CD14-positive monocyte (primary cell): ENCODE data around the gene RABL2A. TPM values are rescaled to one million over a fixed set of nuclear protein-coding genes. Genes with fewer than 3 reads are reported as not detected.
"Not testable (repeated sequence)": the region's sequence is repeated elsewhere in the genome, so short reads cannot be mapped to it uniquely, and the experiment has no call there.

Experiments used
- DNase-seq, 3 donors: peaks; one replicate each; pipeline ENCODE4 v3.0.0-alpha.2; 2011 to 2022
- H2AFZ ChIP-seq: 2 replicates; pipeline ENCODE4 v1.6.0; 2012; ENCODE audit warnings: mild to moderate bottlenecking, low read depth, low read length, inconsistent platforms; ENCODE audit not compliant: insufficient read depth, poor library complexity, severe bottlenecking
- H3K27ac ChIP-seq, 2 donors: 1 replicate in 1 of 2; 2 replicates in 1 of 2; pipeline ENCODE4 v1.5.1; 2012 to 2013; ENCODE audit warnings: low read length in 2 of 2, control low read depth in 1 of 2, inconsistent platforms in 1 of 2, low read depth in 1 of 2, mild to moderate bottlenecking in 1 of 2
- H3K27me3 ChIP-seq, 2 donors: one replicate each; pipeline versions ENCODE4 v1.6.0 to v1.6.1; 2011 to 2013; ENCODE audit warnings: low read length in 2 of 2; ENCODE audit not compliant: control insufficient read depth in 2 of 2, insufficient read depth in 2 of 2
- H3K36me3 ChIP-seq, 2 donors: replicated peaks in 1 of 2; 1 replicate in 1 of 2; 2 replicates in 1 of 2; pipeline versions ENCODE4 v1.5.1 to v1.6.1; 2012 to 2013; ENCODE audit warnings: low read length in 2 of 2, control low read depth in 1 of 2, inconsistent platforms in 1 of 2, mild to moderate bottlenecking in 1 of 2; ENCODE audit not compliant: insufficient read depth in 2 of 2, control insufficient read depth in 1 of 2
- H3K4me1 ChIP-seq, 2 donors: 1 replicate in 1 of 2; 2 replicates in 1 of 2; pipeline versions ENCODE4 v1.5.1 to v1.6.1; 2012 to 2013; ENCODE audit warnings: low read length in 2 of 2, control low read depth in 1 of 2, inconsistent platforms in 1 of 2, mild to moderate bottlenecking in 1 of 2, moderate library complexity in 1 of 2; ENCODE audit not compliant: insufficient read depth in 2 of 2, control insufficient read depth in 1 of 2
- H3K4me2 ChIP-seq: replicated peaks from 2 replicates; pipeline ENCODE3; 2012; ENCODE audit warnings: low read length, moderate library complexity, mild to moderate bottlenecking; ENCODE audit not compliant: poor library complexity, severe bottlenecking; ENCODE audit errors: extremely low read depth
- H3K4me3 ChIP-seq, 3 experiments: fragments of 200-600 bp in 1 of 3; sonication (generic) in 1 of 3; replicated peaks in 1 of 3; 1 replicate in 2 of 3; 2 replicates in 1 of 3; pipeline ENCODE4 v1.5.1; 2011 to 2013; ENCODE audit warnings: low read length in 3 of 3, mild to moderate bottlenecking in 3 of 3, control low read depth in 2 of 3, low read depth in 2 of 3, inconsistent platforms in 1 of 3, moderate library complexity in 1 of 3
- H3K79me2 ChIP-seq: 2 replicates; pipeline ENCODE4 v1.6.0; 2012; ENCODE audit warnings: mild to moderate bottlenecking, control low read depth, inconsistent platforms, low read length, moderate library complexity; ENCODE audit not compliant: insufficient read depth
- H3K9ac ChIP-seq: 2 replicates; pipeline ENCODE4 v1.6.0; 2017; ENCODE audit warnings: low read length, mild to moderate bottlenecking; ENCODE audit not compliant: insufficient read depth, poor library complexity, severe bottlenecking
- H3K9me3 ChIP-seq, 2 donors: replicated peaks in 1 of 2; 1 replicate in 1 of 2; 2 replicates in 1 of 2; pipeline versions ENCODE4 v1.5.1 to v1.6.1; 2012 to 2013; ENCODE audit warnings: low read length in 2 of 2, control low read depth in 1 of 2; ENCODE audit not compliant: control insufficient read depth in 1 of 2, insufficient read depth in 1 of 2
- H4K20me1 ChIP-seq: 2 replicates; pipeline ENCODE4 v1.6.0; 2012; ENCODE audit warnings: mild to moderate bottlenecking, low read length, control low read depth, moderate library complexity; ENCODE audit not compliant: insufficient read depth
- H3K27ac Mint-ChIP-seq, 7 donors: one replicate each; pipeline ENCODE4 v1.8.0; 2020; ENCODE audit warnings: mild to moderate bottlenecking in 7 of 7, mixed read lengths in 7 of 7, moderate library complexity in 6 of 7, inconsistent platforms in 2 of 7
- H3K27me3 Mint-ChIP-seq, 3 donors: one replicate each; pipeline ENCODE4 v1.8.0; 2021 to 2022; ENCODE audit warnings: low read depth in 3 of 3, mild to moderate bottlenecking in 3 of 3, mixed read lengths in 3 of 3, moderate library complexity in 3 of 3, inconsistent platforms in 1 of 3
- H3K36me3 Mint-ChIP-seq, 2 donors: one replicate each; pipeline ENCODE4 v1.8.0; 2020; ENCODE audit warnings: mixed read lengths in 2 of 2, inconsistent platforms in 1 of 2, mild to moderate bottlenecking in 1 of 2
- H3K4me1 Mint-ChIP-seq: one replicate; pipeline ENCODE4 v1.8.0; 2020; ENCODE audit warnings: mild to moderate bottlenecking, mixed read lengths
- H3K4me3 Mint-ChIP-seq, 2 donors: one replicate each; pipeline ENCODE4 v1.8.0; 2020; ENCODE audit warnings: mild to moderate bottlenecking in 2 of 2, mixed read lengths in 2 of 2, moderate library complexity in 1 of 2
- H3K9me3 Mint-ChIP-seq, 7 donors: one replicate each; pipeline ENCODE4 v1.8.0; 2020 to 2022; ENCODE audit warnings: mixed read lengths in 7 of 7, mild to moderate bottlenecking in 6 of 7, moderate library complexity in 6 of 7, inconsistent platforms in 2 of 7
- WGBS: methylation state at CpG from one replicate; pipeline ENCODE4 v1.1.5; 2013; ENCODE audit warnings: missing lambda C conversion rate; ENCODE audit not compliant: insufficient coverage; 5-methylcytosine and 5-hydroxymethylcytosine counted together
- intact Hi-C, 2 donors: fragments of 100-400 bp; cut with micrococcal nuclease; formaldehyde crosslinking; loops; one replicate each; pipeline versions ENCODE4 v1.15.0 to v1.15.1; 2023
- polyA plus RNA-seq, 3 donors: library from polyadenylated mRNA; depleted of rRNA in 1 of 3; unstranded in 2 of 3; stranded (reverse) in 1 of 3; fragments of 300-500 nt in 2 of 3; fragments of >200 nt in 1 of 3; fragmentation: Illumina TruSeq in 2 of 3; gene quantifications; 1 replicate in 2 of 3; 2 replicates in 1 of 3; pipeline ENCODE4 v1.2.3, GENCODE V29; 2012 to 2021
- TF ChIP-seq, protein P1 (sequence below): fragments of 200-600 bp; IDR thresholded peaks from one replicate; pipeline ENCODE4 v1.8.0; 2022; ENCODE audit warnings: antibody characterized with exemption, mild to moderate bottlenecking

The RABL2A gene
- polyA plus RNA-seq, 3 donors = 4.3 to 15.6 (median 5.1) TPM

DNA sequence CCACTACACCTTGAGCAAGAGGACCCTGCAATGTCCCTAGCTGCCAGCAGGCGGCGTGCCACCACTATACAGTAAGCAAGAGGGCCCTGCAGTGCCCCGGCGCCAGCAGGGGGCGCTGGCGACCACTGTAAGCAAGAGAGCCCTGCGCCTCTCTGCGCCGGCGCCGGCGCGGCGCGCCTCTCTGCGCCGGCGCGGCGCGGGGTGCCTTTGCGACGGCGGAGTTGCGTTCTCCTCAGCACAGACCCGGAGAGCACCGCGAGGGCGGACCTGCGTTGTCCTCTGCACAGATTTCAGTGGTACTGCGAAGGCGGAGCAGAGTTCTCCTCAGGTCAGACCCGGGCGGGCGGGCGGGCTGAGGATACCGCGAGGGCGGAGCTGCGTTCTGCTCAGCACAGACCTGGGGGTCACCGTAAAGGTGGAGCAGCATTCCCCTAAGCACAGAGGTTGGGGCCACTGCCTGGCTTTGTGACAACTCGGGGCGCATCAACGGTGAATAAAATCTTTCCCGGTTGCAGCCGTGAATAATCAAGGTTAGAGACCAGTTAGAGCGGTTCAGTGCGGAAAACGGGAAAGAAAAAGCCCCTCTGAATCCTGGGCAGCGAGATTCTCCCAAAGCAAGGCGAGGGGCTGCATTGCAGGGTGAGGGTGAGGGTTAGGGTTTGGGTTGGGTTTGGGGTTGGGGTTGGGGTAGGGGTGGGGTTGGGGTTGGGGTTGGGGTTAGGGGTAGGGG, 24.9 kb upstream of the RABL2A start:
- H3K27me3 ChIP-seq, intact Hi-C loops, H3K27ac Mint-ChIP-seq, H3K9ac ChIP-seq, H3K4me3 ChIP-seq, H3K9me3 ChIP-seq, H3K27ac ChIP-seq, H3K36me3 ChIP-seq, H2AFZ ChIP-seq, H3K9me3 Mint-ChIP-seq, H3K4me2 ChIP-seq, H4K20me1 ChIP-seq, H3K4me1 ChIP-seq, H3K27me3 Mint-ChIP-seq, H3K79me2 ChIP-seq, H3K4me1 Mint-ChIP-seq, H3K4me3 Mint-ChIP-seq, H3K36me3 Mint-ChIP-seq: not testable (repeated sequence)
- DNase-seq = peak in 2 of 3 donors; percentile 33 to 36
- WGBS = 95% methylated on average over 38 of the region's 51 CpGs
- TF ChIP-seq, protein P1, sequence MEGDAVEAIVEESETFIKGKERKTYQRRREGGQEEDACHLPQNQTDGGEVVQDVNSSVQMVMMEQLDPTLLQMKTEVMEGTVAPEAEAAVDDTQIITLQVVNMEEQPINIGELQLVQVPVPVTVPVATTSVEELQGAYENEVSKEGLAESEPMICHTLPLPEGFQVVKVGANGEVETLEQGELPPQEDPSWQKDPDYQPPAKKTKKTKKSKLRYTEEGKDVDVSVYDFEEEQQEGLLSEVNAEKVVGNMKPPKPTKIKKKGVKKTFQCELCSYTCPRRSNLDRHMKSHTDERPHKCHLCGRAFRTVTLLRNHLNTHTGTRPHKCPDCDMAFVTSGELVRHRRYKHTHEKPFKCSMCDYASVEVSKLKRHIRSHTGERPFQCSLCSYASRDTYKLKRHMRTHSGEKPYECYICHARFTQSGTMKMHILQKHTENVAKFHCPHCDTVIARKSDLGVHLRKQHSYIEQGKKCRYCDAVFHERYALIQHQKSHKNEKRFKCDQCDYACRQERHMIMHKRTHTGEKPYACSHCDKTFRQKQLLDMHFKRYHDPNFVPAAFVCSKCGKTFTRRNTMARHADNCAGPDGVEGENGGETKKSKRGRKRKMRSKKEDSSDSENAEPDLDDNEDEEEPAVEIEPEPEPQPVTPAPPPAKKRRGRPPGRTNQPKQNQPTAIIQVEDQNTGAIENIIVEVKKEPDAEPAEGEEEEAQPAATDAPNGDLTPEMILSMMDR = peak; percentile 51

DNA sequence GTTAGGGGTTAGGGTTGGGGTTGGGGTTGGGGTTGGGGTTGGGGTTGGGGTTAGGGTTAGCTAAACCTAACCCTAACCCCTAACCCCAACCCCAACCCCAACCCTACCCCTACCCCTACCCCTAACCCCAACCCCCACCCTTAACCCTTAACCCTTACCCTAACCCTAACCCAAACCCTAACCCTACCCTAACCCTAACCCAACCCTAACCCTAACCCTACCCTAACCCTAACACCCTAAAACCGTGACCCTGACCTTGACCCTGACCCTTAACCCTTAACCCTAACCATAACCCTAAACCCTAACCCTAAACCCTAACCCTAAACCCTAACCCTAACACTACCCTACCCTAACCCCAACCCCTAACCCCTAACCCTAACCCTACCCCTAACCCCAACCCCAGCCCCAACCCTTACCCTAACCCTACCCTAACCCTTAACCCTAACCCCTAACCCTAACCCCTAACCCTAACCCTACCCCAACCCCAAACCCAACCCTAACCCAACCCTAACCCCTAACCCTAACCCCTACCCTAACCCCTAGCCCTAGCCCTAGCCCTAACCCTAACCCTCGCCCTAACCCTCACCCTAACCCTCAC, 24.1 kb upstream of the RABL2A start:
- peaks cover 0 to 3% of the 10 kb centered on the region in 2 donors for H3K4me1 ChIP-seq
- H2AFZ ChIP-seq = peak overlapping the region; percentile 44
- peak overlapping the region; percentile 87 to 97 (median 95) for H3K27ac Mint-ChIP-seq
- intact Hi-C loops = no loop called here
- TF ChIP-seq, protein P1 = no peak
- no peaks in the 10 kb centered on the region for H3K27me3 ChIP-seq
- H3K9me3 Mint-ChIP-seq = peaks cover 0 to 4% (median 2%) of the 10 kb centered on the region in 7 donors
- peaks cover 0 to 2% (median 0%) of the 10 kb centered on the region in 3 donors for H3K27me3 Mint-ChIP-seq
- WGBS = 73% methylated on average over 2 of the region's 2 CpGs
- no peaks in the 10 kb centered on the region for H3K79me2 ChIP-seq
- H3K4me1 Mint-ChIP-seq = peaks cover 5% of the 10 kb centered on the region
- H3K4me3 Mint-ChIP-seq = peak overlapping the region; percentile 84 to 88
- peaks cover 1 to 5% of the 10 kb centered on the region in 2 donors for H3K36me3 Mint-ChIP-seq
- no peaks in the 10 kb centered on the region for H4K20me1 ChIP-seq
- no peaks in the 10 kb centered on the region for H3K36me3 ChIP-seq
- peak overlapping the region; percentile 17 to 72 (median 24) for H3K4me3 ChIP-seq
- no peaks in the 10 kb centered on the region for H3K9me3 ChIP-seq
- DNase-seq = no peak
- peak overlapping the region; percentile 58 to 59 for H3K27ac ChIP-seq
- peak overlapping the region; percentile 53 for H3K4me2 ChIP-seq
- H3K9ac ChIP-seq = no peak overlapping the region

DNA sequence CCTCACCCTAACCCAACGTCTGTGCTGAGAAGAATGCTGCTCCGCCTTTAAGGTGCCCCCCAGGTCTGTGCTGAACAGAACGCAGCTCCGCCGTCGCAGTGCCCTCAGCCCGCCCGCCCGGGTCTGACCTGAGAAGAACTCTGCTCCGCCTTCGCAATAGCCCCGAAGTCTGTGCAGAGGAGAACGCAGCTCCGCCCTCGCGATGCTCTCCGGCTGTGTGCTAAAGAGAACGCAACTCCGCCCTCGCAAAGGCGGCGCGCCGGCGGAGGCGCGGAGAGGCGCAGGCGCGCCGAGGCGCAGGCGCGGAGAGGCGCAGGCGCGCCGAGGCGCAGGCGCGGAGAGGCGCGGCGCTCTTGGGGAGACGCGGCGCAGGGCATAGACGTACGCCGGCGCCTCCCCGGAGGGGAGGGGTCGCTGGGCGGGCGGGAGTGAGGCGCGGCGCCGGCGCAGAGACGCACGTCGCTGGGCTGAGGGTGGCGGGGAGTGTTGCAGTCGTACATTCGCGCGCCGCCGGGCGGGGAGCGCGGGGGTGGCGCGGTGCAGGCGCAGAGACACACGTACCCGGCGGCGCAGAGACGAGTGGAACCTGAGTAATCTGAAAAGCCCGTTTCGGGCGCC, 23.5 kb upstream of the RABL2A start:
- DNase-seq = peak; percentile 84 to 87 (median 85)
- H3K79me2 ChIP-seq, H3K36me3 Mint-ChIP-seq, H3K36me3 ChIP-seq, H3K9me3 Mint-ChIP-seq, H3K4me1 Mint-ChIP-seq, H4K20me1 ChIP-seq, H3K27me3 ChIP-seq, H3K27me3 Mint-ChIP-seq, H3K4me1 ChIP-seq, intact Hi-C loops, H3K9me3 ChIP-seq: not testable (repeated sequence)
- Histone ChIP-seq H2AFZ (peak overlapping the region; percentile 44), H3K27ac (peak overlapping the region; percentile 59 to 65), H3K4me2 (peak overlapping the region; percentile 53), H3K4me3 (peak overlapping the region; percentile 47 to 72 (median 67)), H3K9ac (peak overlapping the region; percentile 32)
- peak overlapping the region; percentile 87 to 97 (median 95) for H3K27ac Mint-ChIP-seq
- WGBS = 11% methylated on average over 81 of the region's 84 CpGs
- H3K4me3 Mint-ChIP-seq = peak overlapping the region; percentile 88 to 91
